SK-N-SH (cell line): ENCODE data around the gene SPACA1. TPM values are rescaled to one million over a fixed set of nuclear protein-coding genes. Genes with fewer than 3 reads are reported as not detected.

ENCODE experiments used
- CTCF ChIA-PET: fragments of 300-600, 350-600 bp; formaldehyde crosslinking; extraction: SDS; loops from one replicate; lab custom pipeline; 2021; lab: Yijun Ruan, JAX
- POLR2A ChIA-PET: fragments of 350-600 bp; sonication (Branson Sonifier 250); formaldehyde crosslinking; extraction: SDS; loops from one replicate; lab custom pipeline; 2020; ENCODE audit warnings: antibody characterized with exemption, inconsistent platforms; lab: Yijun Ruan, JAX
- DNase-seq: peaks from one replicate; pipeline ENCODE4 v3.0.0; 2012
- H2AFZ ChIP-seq: fragments of 200-600 bp; sonication (generic); 2 replicates; pipeline ENCODE4 v1.8.1; 2016; ENCODE audit warnings: antibody characterized with exemption, mild to moderate bottlenecking, low read depth
- H3F3A ChIP-seq: fragments of 200-600 bp; sonication (generic); replicated peaks from 2 replicates; pipeline ENCODE3; 2016; ENCODE audit warnings: antibody characterized with exemption, mild to moderate bottlenecking; ENCODE audit not compliant: insufficient read depth
- H3K27ac ChIP-seq, 2 experiments: fragments of 200-500 bp in 1 of 2; fragments of 200-600 bp in 1 of 2; sonication (Bioruptor generic) in 1 of 2; sonication (generic), shearing (Covaris generic) in 1 of 2; 2 replicates each; pipeline versions ENCODE4 v1.5.1 to v1.6.1; 2014 to 2016; ENCODE audit warnings: low read depth in 2 of 2, inconsistent platforms in 1 of 2, low read length in 1 of 2, mild to moderate bottlenecking in 1 of 2, mixed read lengths in 1 of 2
- H3K27me3 ChIP-seq: fragments of 200-600 bp; sonication (generic), shearing (Covaris generic); 2 replicates; pipeline ENCODE4 v1.6.1; 2016; ENCODE audit warnings: mixed run types; ENCODE audit not compliant: insufficient read depth
- H3K36me3 ChIP-seq, 2 experiments: fragments of 200-500 bp in 1 of 2; fragments of 200-600 bp in 1 of 2; sonication (Bioruptor generic) in 1 of 2; sonication (generic) in 1 of 2; replicated peaks in 1 of 2; 2 replicates each; pipeline versions ENCODE3 to v1.5.1; 2014 to 2016; ENCODE audit warnings: low read length in 1 of 2, mild to moderate bottlenecking in 1 of 2; ENCODE audit not compliant: insufficient read depth in 2 of 2, control insufficient read depth in 1 of 2
- H3K4me1 ChIP-seq, 2 experiments: fragments of 200-500 bp in 1 of 2; fragments of 200-600 bp in 1 of 2; sonication (Bioruptor generic) in 1 of 2; sonication (generic), shearing (Covaris generic) in 1 of 2; 2 replicates each; pipeline versions ENCODE4 v1.5.1 to v1.6.1; 2014 to 2016; ENCODE audit warnings: low read depth in 1 of 2, low read length in 1 of 2, mixed run types in 1 of 2; ENCODE audit not compliant: insufficient read depth in 2 of 2, control insufficient read depth in 1 of 2
- H3K4me2 ChIP-seq: fragments of 200-600 bp; sonication (generic), shearing (Covaris generic); 2 replicates; pipeline ENCODE4 v1.6.1; 2017; ENCODE audit warnings: mixed run types
- H3K4me3 ChIP-seq, 2 experiments: fragments of 200-500 bp in 1 of 2; fragments of 200-600 bp in 1 of 2; sonication (Bioruptor generic) in 1 of 2; sonication (generic), shearing (Covaris generic) in 1 of 2; 2 replicates each; pipeline versions ENCODE4 v1.5.1 to v1.8.1; 2014 to 2016; ENCODE audit warnings: low read depth in 2 of 2, inconsistent platforms in 1 of 2, low read length in 1 of 2, mild to moderate bottlenecking in 1 of 2, mixed read lengths in 1 of 2, moderate library complexity in 1 of 2
- H3K79me2 ChIP-seq: fragments of 200-600 bp; sonication (generic); 2 replicates; pipeline ENCODE4 v1.8.1; 2017; ENCODE audit warnings: mild to moderate bottlenecking; ENCODE audit not compliant: insufficient read depth
- H3K9ac ChIP-seq: fragments of 200-600 bp; sonication (generic); 2 replicates; pipeline ENCODE4 v1.6.1; 2017; ENCODE audit warnings: mixed run types
- H3K9me2 ChIP-seq: fragments of 200-600 bp; sonication (generic); 2 replicates; pipeline ENCODE4 v1.6.1; 2017; ENCODE audit warnings: mixed run types
- H3K9me3 ChIP-seq: fragments of 200-600 bp; sonication (generic); 2 replicates; pipeline ENCODE4 v1.6.1; 2017; ENCODE audit warnings: mixed run types, mild to moderate bottlenecking, moderate library complexity
- H4K20me1 ChIP-seq: fragments of 200-600 bp; sonication (generic); 2 replicates; pipeline ENCODE4 v1.6.1; 2017; ENCODE audit warnings: mild to moderate bottlenecking, mixed run types; ENCODE audit not compliant: insufficient read depth
- CHD2 ChIP-seq: fragments of 150-350 bp; IDR thresholded peaks from 2 replicates; pipeline ENCODE4 v1.6.1; 2018; ENCODE audit warnings: low read length; ENCODE audit not compliant: partially characterized antibody
- FOXM1 ChIP-seq: IDR thresholded peaks from 2 replicates; pipeline ENCODE4 v1.4.0; 2012; ENCODE audit warnings: low read depth, mild to moderate bottlenecking
- POLR2AphosphoS5 ChIP-seq: IDR thresholded peaks from 2 replicates; pipeline ENCODE4 v1.6.1; 2012; ENCODE audit warnings: low read depth, low read length
- RAD21 ChIP-seq: IDR thresholded peaks from 2 replicates; pipeline ENCODE4 v1.6.1; 2012; ENCODE audit warnings: mild to moderate bottlenecking, low read length
- RCOR1 ChIP-seq: fragments of 150-350 bp; IDR thresholded peaks from 2 replicates; pipeline ENCODE4 v1.6.1; 2017; ENCODE audit warnings: antibody characterized with exemption, low read length
- SIN3A ChIP-seq: IDR thresholded peaks from 2 replicates; pipeline ENCODE4 v1.6.1; 2012; ENCODE audit warnings: low read depth, mild to moderate bottlenecking, low read length, moderate library complexity, borderline replicate concordance
- YY1 ChIP-seq: IDR thresholded peaks from 2 replicates; pipeline ENCODE4 v1.4.0; 2012; ENCODE audit warnings: low read depth, mild to moderate bottlenecking
- WGBS: methylation state at CpG from one replicate; pipeline ENCODE4 v1.1.6; 2017; ENCODE audit warnings: low lambda C conversion rate; 5-methylcytosine and 5-hydroxymethylcytosine counted together
- polyA plus RNA-seq, 3 experiments: library from polyadenylated mRNA; depleted of rRNA; stranded (reverse); fragments of >200 nt; gene quantifications; 2 replicates each; pipeline ENCODE4 v1.2.3, GENCODE V29; 2012
- TF ChIP-seq, protein P1 (sequence below): IDR thresholded peaks from 2 replicates; pipeline ENCODE4 v1.4.0; 2012; ENCODE audit warnings: low read depth, borderline replicate concordance
- TF ChIP-seq, protein P2 (sequence below): fragments of 200-600 bp; sonication (generic); IDR thresholded peaks from 2 replicates; pipeline ENCODE4 v1.6.1; 2017; ENCODE audit warnings: antibody characterized with exemption, mild to moderate bottlenecking, moderate library complexity
- TF ChIP-seq, protein P3 (sequence below): IDR thresholded peaks from 2 replicates; pipeline ENCODE4 v1.4.0; 2012; ENCODE audit warnings: low read depth, borderline replicate concordance
- TF ChIP-seq, protein P4 (sequence below): IDR thresholded peaks from 2 replicates; pipeline ENCODE4; 2012

Gene SPACA1
- polyA plus RNA-seq, 1 of the 3 experiments (the other 2 are of a cell fraction) = not detected

DNA sequence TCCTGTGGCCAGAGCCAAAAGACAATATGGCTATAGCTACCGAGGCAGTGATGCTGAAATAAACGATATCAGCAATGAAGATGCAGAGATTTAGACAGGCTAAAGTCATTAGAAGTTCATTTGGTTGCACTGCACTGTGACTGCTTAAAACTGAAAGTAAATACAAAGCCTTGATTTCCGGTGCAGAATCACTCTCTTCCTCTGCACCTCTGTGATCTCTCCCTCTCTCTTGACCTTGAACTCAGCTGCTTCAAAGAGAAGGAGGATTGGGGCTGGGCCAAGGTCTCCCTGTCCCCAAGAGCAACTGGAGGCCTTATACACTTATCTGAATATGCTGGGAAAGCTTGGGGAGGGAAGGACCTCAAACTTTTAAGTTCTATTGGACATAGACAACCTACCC lies 34.6 kb upstream of the SPACA1 start:
- H3K4me2 ChIP-seq = 0 out of 2 replicates have a peak overlapping the region, but pooled peaks have one; percentile 33
- no peaks in the 10 kb centered on the region for H3K36me3 ChIP-seq
- H3K9me2 ChIP-seq = no peaks in the 10 kb centered on the region
- H2AFZ ChIP-seq = peak overlapping the region; percentile 48; the same call in 1 of the 2 replicates
- CTCF ChIA-PET = interaction anchor here (1.2 kb wide), 1 partner anchor 12 kb away, joined by 3 read pairs; no protein-coding TSS in a partner anchor
- no peaks in the 10 kb centered on the region for H3K79me2 ChIP-seq
- WGBS = 31% methylated on average over 3 of the region's 3 CpGs
- no peaks in the 10 kb centered on the region for H4K20me1 ChIP-seq
- H3K9ac ChIP-seq = no peak overlapping the region
- no peak overlapping the region for H3K27ac ChIP-seq
- no peak for DNase-seq
- no peaks in the 10 kb centered on the region for H3F3A ChIP-seq
- H3K27me3 ChIP-seq = no peaks in the 10 kb centered on the region
- TF ChIP-seq RAD21 = no peak
- no peak for TF ChIP-seq RCOR1
- TF ChIP-seq, protein P1, sequence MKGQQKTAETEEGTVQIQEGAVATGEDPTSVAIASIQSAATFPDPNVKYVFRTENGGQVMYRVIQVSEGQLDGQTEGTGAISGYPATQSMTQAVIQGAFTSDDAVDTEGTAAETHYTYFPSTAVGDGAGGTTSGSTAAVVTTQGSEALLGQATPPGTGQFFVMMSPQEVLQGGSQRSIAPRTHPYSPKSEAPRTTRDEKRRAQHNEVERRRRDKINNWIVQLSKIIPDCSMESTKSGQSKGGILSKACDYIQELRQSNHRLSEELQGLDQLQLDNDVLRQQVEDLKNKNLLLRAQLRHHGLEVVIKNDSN = no peak
- no peaks in the 10 kb centered on the region for H3K9me3 ChIP-seq
- POLR2A ChIA-PET = no interaction called here
- H3K4me3 ChIP-seq = no peak overlapping the region
- no peaks in the 10 kb centered on the region for H3K4me1 ChIP-seq

DNA sequence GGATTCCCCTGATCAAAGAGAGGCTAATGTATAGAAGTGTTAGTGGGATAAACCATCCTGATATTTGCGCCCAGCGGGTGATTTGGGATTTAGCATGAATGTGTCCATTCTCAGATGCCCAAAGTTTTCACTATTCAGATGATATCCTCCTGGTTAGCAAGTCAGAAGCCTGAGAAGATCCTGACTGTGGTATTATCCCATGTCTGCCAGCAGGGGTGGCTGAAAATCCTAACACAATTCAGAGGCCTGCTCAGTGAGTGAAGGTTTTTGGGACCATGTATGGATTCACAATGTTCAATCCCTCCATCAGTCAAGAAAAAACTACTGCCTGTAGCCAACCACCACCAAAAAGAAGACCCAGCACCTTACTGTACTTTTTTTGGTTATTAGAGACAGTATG lies 34.1 kb upstream of the SPACA1 start:
- POLR2A ChIA-PET = no interaction called here
- TF ChIP-seq POLR2AphosphoS5 (no peak), SIN3A (no peak), FOXM1 (no peak)
- TF ChIP-seq, protein P2, sequence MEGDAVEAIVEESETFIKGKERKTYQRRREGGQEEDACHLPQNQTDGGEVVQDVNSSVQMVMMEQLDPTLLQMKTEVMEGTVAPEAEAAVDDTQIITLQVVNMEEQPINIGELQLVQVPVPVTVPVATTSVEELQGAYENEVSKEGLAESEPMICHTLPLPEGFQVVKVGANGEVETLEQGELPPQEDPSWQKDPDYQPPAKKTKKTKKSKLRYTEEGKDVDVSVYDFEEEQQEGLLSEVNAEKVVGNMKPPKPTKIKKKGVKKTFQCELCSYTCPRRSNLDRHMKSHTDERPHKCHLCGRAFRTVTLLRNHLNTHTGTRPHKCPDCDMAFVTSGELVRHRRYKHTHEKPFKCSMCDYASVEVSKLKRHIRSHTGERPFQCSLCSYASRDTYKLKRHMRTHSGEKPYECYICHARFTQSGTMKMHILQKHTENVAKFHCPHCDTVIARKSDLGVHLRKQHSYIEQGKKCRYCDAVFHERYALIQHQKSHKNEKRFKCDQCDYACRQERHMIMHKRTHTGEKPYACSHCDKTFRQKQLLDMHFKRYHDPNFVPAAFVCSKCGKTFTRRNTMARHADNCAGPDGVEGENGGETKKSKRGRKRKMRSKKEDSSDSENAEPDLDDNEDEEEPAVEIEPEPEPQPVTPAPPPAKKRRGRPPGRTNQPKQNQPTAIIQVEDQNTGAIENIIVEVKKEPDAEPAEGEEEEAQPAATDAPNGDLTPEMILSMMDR = peak; percentile 22; the same call in 1 of the 2 replicates
- CTCF ChIA-PET = no interaction called here
- H3K79me2 ChIP-seq = no peaks in the 10 kb centered on the region
- no peaks in the 10 kb centered on the region for H3K4me1 ChIP-seq
- DNase-seq = no peak
- H3K36me3 ChIP-seq = no peaks in the 10 kb centered on the region
- H3K9ac ChIP-seq = no peak overlapping the region
- H4K20me1 ChIP-seq = no peaks in the 10 kb centered on the region
- H2AFZ ChIP-seq = no peak overlapping the region
- H3F3A ChIP-seq = no peaks in the 10 kb centered on the region
- H3K27me3 ChIP-seq = no peaks in the 10 kb centered on the region
- H3K4me2 ChIP-seq = no peak overlapping the region
- H3K27ac ChIP-seq = no peak overlapping the region
- H3K4me3 ChIP-seq = no peak overlapping the region
- 44% methylated on average over 2 of the region's 2 CpGs for WGBS
- no peaks in the 10 kb centered on the region for H3K9me2 ChIP-seq
- no peaks in the 10 kb centered on the region for H3K9me3 ChIP-seq

DNA sequence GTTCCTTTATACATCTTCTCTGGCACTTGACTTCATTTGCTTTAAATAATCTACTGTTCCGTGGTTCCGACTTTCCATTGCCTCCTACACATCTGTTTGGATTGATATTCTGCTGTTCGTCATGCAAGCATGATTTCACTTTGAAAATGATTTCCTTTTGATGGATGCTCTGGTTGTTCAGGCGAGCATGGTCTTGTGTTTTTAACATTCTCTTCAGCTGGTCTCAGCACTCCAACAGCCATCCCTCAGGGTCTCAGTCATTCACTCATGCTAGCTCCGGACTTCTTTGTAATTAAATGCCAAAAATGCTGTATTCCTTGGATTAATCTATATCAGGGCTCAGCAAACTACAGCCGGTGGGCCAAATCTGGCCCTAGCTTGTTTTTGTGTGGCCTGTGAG lies 27.2 kb upstream of the SPACA1 start:
- no peaks in the 10 kb centered on the region for H3K36me3 ChIP-seq
- no peaks in the 10 kb centered on the region for H3K9me3 ChIP-seq
- no peaks in the 10 kb centered on the region for H3K27me3 ChIP-seq
- ChIA-PET CTCF (interaction anchor here (1.5 kb wide), 1 partner anchor 11 kb away, joined by 4 read pairs; no protein-coding TSS in a partner anchor), POLR2A (no interaction called here)
- no peak overlapping the region for H3K9ac ChIP-seq
- H3F3A ChIP-seq = no peaks in the 10 kb centered on the region
- no peaks in the 10 kb centered on the region for H4K20me1 ChIP-seq
- no peaks in the 10 kb centered on the region for H3K4me1 ChIP-seq
- no peaks in the 10 kb centered on the region for H3K79me2 ChIP-seq
- H2AFZ ChIP-seq = no peak overlapping the region
- no peak overlapping the region for H3K4me3 ChIP-seq
- TF ChIP-seq, protein P1 = no peak
- TF ChIP-seq YY1 = no peak
- TF ChIP-seq, protein P3, sequence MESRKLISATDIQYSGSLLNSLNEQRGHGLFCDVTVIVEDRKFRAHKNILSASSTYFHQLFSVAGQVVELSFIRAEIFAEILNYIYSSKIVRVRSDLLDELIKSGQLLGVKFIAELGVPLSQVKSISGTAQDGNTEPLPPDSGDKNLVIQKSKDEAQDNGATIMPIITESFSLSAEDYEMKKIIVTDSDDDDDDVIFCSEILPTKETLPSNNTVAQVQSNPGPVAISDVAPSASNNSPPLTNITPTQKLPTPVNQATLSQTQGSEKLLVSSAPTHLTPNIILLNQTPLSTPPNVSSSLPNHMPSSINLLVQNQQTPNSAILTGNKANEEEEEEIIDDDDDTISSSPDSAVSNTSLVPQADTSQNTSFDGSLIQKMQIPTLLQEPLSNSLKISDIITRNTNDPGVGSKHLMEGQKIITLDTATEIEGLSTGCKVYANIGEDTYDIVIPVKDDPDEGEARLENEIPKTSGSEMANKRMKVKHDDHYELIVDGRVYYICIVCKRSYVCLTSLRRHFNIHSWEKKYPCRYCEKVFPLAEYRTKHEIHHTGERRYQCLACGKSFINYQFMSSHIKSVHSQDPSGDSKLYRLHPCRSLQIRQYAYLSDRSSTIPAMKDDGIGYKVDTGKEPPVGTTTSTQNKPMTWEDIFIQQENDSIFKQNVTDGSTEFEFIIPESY = no peak
- TF ChIP-seq, protein P4, sequence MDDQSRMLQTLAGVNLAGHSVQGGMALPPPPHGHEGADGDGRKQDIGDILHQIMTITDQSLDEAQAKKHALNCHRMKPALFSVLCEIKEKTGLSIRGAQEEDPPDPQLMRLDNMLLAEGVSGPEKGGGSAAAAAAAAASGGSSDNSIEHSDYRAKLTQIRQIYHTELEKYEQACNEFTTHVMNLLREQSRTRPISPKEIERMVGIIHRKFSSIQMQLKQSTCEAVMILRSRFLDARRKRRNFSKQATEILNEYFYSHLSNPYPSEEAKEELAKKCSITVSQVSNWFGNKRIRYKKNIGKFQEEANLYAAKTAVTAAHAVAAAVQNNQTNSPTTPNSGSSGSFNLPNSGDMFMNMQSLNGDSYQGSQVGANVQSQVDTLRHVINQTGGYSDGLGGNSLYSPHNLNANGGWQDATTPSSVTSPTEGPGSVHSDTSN = no peak
- TF ChIP-seq CHD2 = no peak
- no peak for DNase-seq
- H3K4me2 ChIP-seq = no peak overlapping the region
- WGBS = 28% methylated on average over 6 of the region's 6 CpGs
- no peaks in the 10 kb centered on the region for H3K9me2 ChIP-seq
- no peak overlapping the region for H3K27ac ChIP-seq
